Endothelial cell of umbilical vein (primary cell): ENCODE results near the gene GGT6. TPM values are rescaled to one million over a fixed set of nuclear protein-coding genes. Genes with fewer than 3 reads are reported as not detected.

ENCODE experiments used
- BruUV-seq: library from RNA; stranded (reverse); fragments of 400-500 nt; replicated peaks from 2 replicates; lab custom pipeline; 2021; lab: Mats Ljungman, UMichigan
- CTCF ChIA-PET: fragments of 300-600, 350-600 bp; sonication (Branson Sonifier 250); formaldehyde crosslinking; loops from one replicate; lab custom pipeline; 2021; ENCODE audit warnings: antibody characterized with exemption, inconsistent platforms; lab: Charles Lee
- POLR2A ChIA-PET: fragments of 300-600, 350-600 bp; sonication (Branson Sonifier 250); formaldehyde crosslinking; loops from one replicate; lab custom pipeline; 2021; ENCODE audit warnings: antibody characterized with exemption, inconsistent platforms; lab: Charles Lee
- DNase-seq: peaks from one replicate; pipeline ENCODE4 v3.0.0-alpha.2; 2011; ENCODE audit warnings: low read depth, low spot score
- FAIRE-seq: peaks from 2 replicates; lab custom pipeline; 2011; peaks lifted over from hg19 to GRCh38; lab: Jason Lieb, UNC
- H2AFZ ChIP-seq: 2 replicates; pipeline ENCODE4 v1.6.0; 2012; ENCODE audit warnings: low read depth, low read length, control low read depth, inconsistent platforms
- H3K27ac ChIP-seq: 2 replicates; pipeline ENCODE4 v1.5.1; 2011; ENCODE audit warnings: low read depth, mild to moderate bottlenecking, control low read depth, low read length, moderate library complexity; ENCODE audit not compliant: insufficient read depth
- H3K27me3 ChIP-seq, 2 experiments: 2 replicates each; pipeline versions ENCODE4 v1.6.0 to v1.6.1; 2011; ENCODE audit warnings: low read length in 2 of 2, mixed read lengths in 1 of 2; ENCODE audit not compliant: control insufficient read depth in 2 of 2, insufficient read depth in 2 of 2
- H3K36me3 ChIP-seq, 2 experiments: 2 replicates in 1 of 2; 3 replicates in 1 of 2; pipeline ENCODE4 v1.5.1; 2011; ENCODE audit warnings: low read length in 2 of 2, mild to moderate bottlenecking in 1 of 2, moderate library complexity in 1 of 2; ENCODE audit not compliant: control insufficient read depth in 2 of 2, insufficient read depth in 2 of 2; ENCODE audit errors: extremely low read depth in 1 of 2
- H3K4me1 ChIP-seq: 3 replicates; pipeline ENCODE4 v1.5.1; 2011; ENCODE audit warnings: mild to moderate bottlenecking, low read length; ENCODE audit not compliant: control insufficient read depth, insufficient read depth; ENCODE audit errors: extremely low read depth
- H3K4me2 ChIP-seq: 2 replicates; pipeline ENCODE4 v1.6.1; 2011; ENCODE audit warnings: low read length, control low read depth, mixed read lengths; ENCODE audit not compliant: insufficient read depth
- H3K4me3 ChIP-seq, 3 experiments: fragments of 200-600 bp in 1 of 3; sonication (generic), shearing (Covaris generic) in 1 of 3; replicated peaks in 1 of 3; 2 replicates each; pipeline ENCODE4 v1.5.1; 2011 to 2016; ENCODE audit warnings: control low read depth in 3 of 3, low read length in 3 of 3, mild to moderate bottlenecking in 2 of 3, inconsistent platforms in 1 of 3, low read depth in 1 of 3, moderate library complexity in 1 of 3; ENCODE audit not compliant: insufficient read depth in 1 of 3
- H3K79me2 ChIP-seq: 2 replicates; pipeline ENCODE4 v1.6.0; 2012; ENCODE audit warnings: low read length, inconsistent platforms; ENCODE audit not compliant: control insufficient read depth, insufficient read depth
- H3K9ac ChIP-seq: replicated peaks from 2 replicates; pipeline ENCODE3; 2011; ENCODE audit warnings: low read length, control low read depth; ENCODE audit not compliant: insufficient read depth; ENCODE audit errors: extremely low read depth
- H3K9me1 ChIP-seq: replicated peaks from 3 replicates; pipeline ENCODE4 v1.6.0; 2011; ENCODE audit warnings: mild to moderate bottlenecking, low read length; ENCODE audit not compliant: control insufficient read depth, insufficient read depth; ENCODE audit errors: extremely low read depth
- H3K9me3 ChIP-seq: replicated peaks from 2 replicates; pipeline ENCODE4 v1.5.1; 2012; ENCODE audit warnings: low read length, inconsistent platforms; ENCODE audit not compliant: control insufficient read depth, insufficient read depth
- H4K20me1 ChIP-seq: replicated peaks from 2 replicates; pipeline ENCODE3; 2011; ENCODE audit warnings: mild to moderate bottlenecking, low read length; ENCODE audit not compliant: control insufficient read depth, insufficient read depth; ENCODE audit errors: extremely low read depth
- FOS ChIP-seq: IDR thresholded peaks from 2 replicates; pipeline ENCODE4 v1.6.1; 2011; ENCODE audit warnings: mild to moderate bottlenecking, low read length, moderate library complexity, borderline replicate concordance; ENCODE audit not compliant: insufficient read depth
- dilution Hi-C: fragments of 300-500 bp; cut with MboI; formaldehyde crosslinking; loops from one replicate; pipeline ENCODE4 v1.15.0; 2019; ENCODE audit warnings: low sequenced_read_pairs; ENCODE audit not compliant: extremely low pct_ligation_motif_present
- intact Hi-C: fragments of 100-400 bp; cut with micrococcal nuclease; formaldehyde crosslinking; loops from one replicate; pipeline ENCODE4 v1.10.0; 2022
- polyA plus RNA-seq, 4 experiments: library from polyadenylated mRNA; depleted of rRNA in 3 of 4; stranded (reverse) in 3 of 4; unstranded in 1 of 4; fragments of >200 nt; gene quantifications; 2 replicates each; pipeline versions ENCODE4 v1.2.1 to v1.2.3, GENCODE V29; 2011 to 2012; ENCODE audit warnings: missing spikeins in 1 of 4
- total RNA-seq: library from RNA; stranded (reverse); gene quantifications from 2 replicates; pipeline ENCODE4 v1.2.3, GENCODE V29; 2021
- TF ChIP-seq, protein P1 (sequence below), 2 donors: IDR thresholded peaks; 1 replicate in 1 of 2; 2 replicates in 1 of 2; pipeline ENCODE4 v1.5.1; 2011; ENCODE audit warnings: low read length in 2 of 2, mild to moderate bottlenecking in 2 of 2, moderate library complexity in 2 of 2, control low read depth in 1 of 2, inconsistent platforms in 1 of 2, low read depth in 1 of 2; ENCODE audit not compliant: insufficient read depth in 1 of 2; ENCODE audit errors: extremely low read depth in 1 of 2

Gene GGT6
- total and polyA plus RNA-seq, 2 donors (not counting 3 experiments of a cell fraction or from before 2014, with no cell fraction given) = not detected

- no peaks in the 10 kb centered on the region for H3K79me2 ChIP-seq
- peaks cover 0 to 24% of the 10 kb centered on the region in 2 experiments for H3K36me3 ChIP-seq
- intact Hi-C loops = no loop called here
- H3K4me2 ChIP-seq = no peak overlapping the region
- dilution Hi-C loops = no loop called here
- H3K27me3 ChIP-seq = no peaks in the 10 kb centered on the region
- H3K27ac ChIP-seq = peak overlapping the region; percentile 39
- DNase-seq = peak; percentile 40
- H2AFZ ChIP-seq = no peak overlapping the region
- H4K20me1 ChIP-seq = no peaks in the 10 kb centered on the region
- BruUV-seq = no TSS peak
- H3K4me3 ChIP-seq = no peak overlapping the region
- H3K9ac ChIP-seq = peak overlapping the region; percentile 1
- ChIA-PET CTCF (interaction anchor here (1.8 kb wide), 1 partner anchor 113 kb away, joined by 7 read pairs; no protein-coding TSS in a partner anchor), POLR2A (no interaction called here)
- TF ChIP-seq, protein P1, sequence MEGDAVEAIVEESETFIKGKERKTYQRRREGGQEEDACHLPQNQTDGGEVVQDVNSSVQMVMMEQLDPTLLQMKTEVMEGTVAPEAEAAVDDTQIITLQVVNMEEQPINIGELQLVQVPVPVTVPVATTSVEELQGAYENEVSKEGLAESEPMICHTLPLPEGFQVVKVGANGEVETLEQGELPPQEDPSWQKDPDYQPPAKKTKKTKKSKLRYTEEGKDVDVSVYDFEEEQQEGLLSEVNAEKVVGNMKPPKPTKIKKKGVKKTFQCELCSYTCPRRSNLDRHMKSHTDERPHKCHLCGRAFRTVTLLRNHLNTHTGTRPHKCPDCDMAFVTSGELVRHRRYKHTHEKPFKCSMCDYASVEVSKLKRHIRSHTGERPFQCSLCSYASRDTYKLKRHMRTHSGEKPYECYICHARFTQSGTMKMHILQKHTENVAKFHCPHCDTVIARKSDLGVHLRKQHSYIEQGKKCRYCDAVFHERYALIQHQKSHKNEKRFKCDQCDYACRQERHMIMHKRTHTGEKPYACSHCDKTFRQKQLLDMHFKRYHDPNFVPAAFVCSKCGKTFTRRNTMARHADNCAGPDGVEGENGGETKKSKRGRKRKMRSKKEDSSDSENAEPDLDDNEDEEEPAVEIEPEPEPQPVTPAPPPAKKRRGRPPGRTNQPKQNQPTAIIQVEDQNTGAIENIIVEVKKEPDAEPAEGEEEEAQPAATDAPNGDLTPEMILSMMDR (IDR thresholded peaks at IDR 0.05; ENCODE audit: extremely low read depth in 1 of 2, insufficient read depth in 1 of 2, low read depth in 1 of 2, low read length in 2 of 2) = peak in 1 of 2 donors; percentile 3
- TF ChIP-seq FOS = no peak
- no peaks in the 10 kb centered on the region for H3K9me3 ChIP-seq
- peak; percentile 73 for FAIRE-seq
- H3K4me1 ChIP-seq = peaks cover 80% of the 10 kb centered on the region
- H3K9me1 ChIP-seq = no peaks in the 10 kb centered on the region
Measured at GRCh38 chr17:4533523-4534504, 26.6 kb downstream of the GGT6 start.
